ENCODE results near the gene FAT1.

Gene FAT1

GRCh38 chr4:186660403-186660802, 63.3 kb downstream of the FAT1 start:
- TF ChIP-seq ZNF175 (tag by site-specific recombination; IDR thresholded peaks at IDR 0.05): no peak
- no peak for TF ChIP-seq ZNF24 (tag by site-specific recombination; IDR thresholded peaks at IDR 0.05)
- TF ChIP-seq ZBTB48 (tag by site-specific recombination; IDR thresholded peaks at IDR 0.05): no peak
- TF ChIP-seq TRIM28 (IDR thresholded peaks at IDR 0.05; ENCODE audit: borderline replicate concordance, low read length): no peak
- no peak for TF ChIP-seq ZNF610 (tag by site-specific recombination; IDR thresholded peaks at IDR 0.05; ENCODE audit: borderline replicate concordance)
- no peak for TF ChIP-seq ZNF416 (tag by site-specific recombination; IDR thresholded peaks at IDR 0.05)
- TF ChIP-seq ZNF596 (tag by site-specific recombination; IDR thresholded peaks at IDR 0.05): no peak
- no peak for TF ChIP-seq BCL11A (tag by site-specific recombination; IDR thresholded peaks at IDR 0.05; ENCODE audit: low read depth)
- TF ChIP-seq EGR2 (tag by site-specific recombination; IDR thresholded peaks at IDR 0.05; ENCODE audit: low read depth): no peak
- TF ChIP-seq TCF7L2 (IDR thresholded peaks at IDR 0.05; ENCODE audit: borderline replicate concordance, low read depth, low read length): no peak
- TF ChIP-seq ZNF48 (tag by site-specific recombination; IDR thresholded peaks at IDR 0.05): no peak
- no peak for TF ChIP-seq ZBTB11 (tag by site-specific recombination; conservative IDR thresholded peaks at IDR 0.05; ENCODE audit: low read depth)
- TF ChIP-seq ZSCAN5A (tag by site-specific recombination; IDR thresholded peaks at IDR 0.05): no peak
- no peak for TF ChIP-seq YY1 (tag by site-specific recombination; IDR thresholded peaks at IDR 0.05)
- TF ChIP-seq ZEB2 (tag by site-specific recombination; IDR thresholded peaks at IDR 0.05): no peak
- no peak for TF ChIP-seq KLF16 (tag by site-specific recombination; IDR thresholded peaks at IDR 0.05)
- TF ChIP-seq KLF9 (tag by site-specific recombination; IDR thresholded peaks at IDR 0.05; ENCODE audit: low read depth): no peak
- no peak for TF ChIP-seq ZNF354C (tag by site-specific recombination; IDR thresholded peaks at IDR 0.05; ENCODE audit: borderline replicate concordance, low read depth)
- Histone ChIP-seq H3K36me3 (ENCODE audit: control insufficient read depth in 2 of 2, insufficient read depth in 1 of 2, low read length in 2 of 2) (peaks cover 0 to 57% of the 10 kb centered on the region in 2 experiments), H3K4me3 (ENCODE audit: low read depth, low read length) (no peak overlapping the region), H3K9me3 (ENCODE audit: control insufficient read depth, insufficient read depth, low read depth, low read length) (no peaks in the 10 kb centered on the region), H3K4me1 (ENCODE audit: control insufficient read depth, insufficient read depth, low read length) (0 out of 2 replicates have a peak, but pooled peaks cover 2% of the 10 kb centered on the region), H3K27ac (ENCODE audit: extremely low read depth, low read depth, low read length) (no peak overlapping the region)
- CTCF ChIA-PET: no interaction called here
- POLR2A ChIA-PET: no interaction called here

- ChIA-PET POLR2A (no interaction called here), CTCF (no interaction called here)
- Histone ChIP-seq H3K9me3 (ENCODE audit: control insufficient read depth, insufficient read depth, low read depth, low read length) (no peaks in the 10 kb centered on the region), H3K4me1 (ENCODE audit: control insufficient read depth, insufficient read depth, low read length) (0 out of 2 replicates have a peak, but pooled peaks cover 2% of the 10 kb centered on the region), H3K36me3 (ENCODE audit: control insufficient read depth in 2 of 2, insufficient read depth in 1 of 2, low read length in 2 of 2) (peaks cover 0 to 57% of the 10 kb centered on the region in 2 experiments), H3K4me3 (ENCODE audit: low read depth, low read length) (no peak overlapping the region), H3K27ac (ENCODE audit: extremely low read depth, low read depth, low read length) (no peak overlapping the region)
- TF ChIP-seq ZNF18 (tag by site-specific recombination; IDR thresholded peaks at IDR 0.05) (no peak), ZNF645 (tag by site-specific recombination; IDR thresholded peaks at IDR 0.05) (no peak), ZSCAN30 (tag by site-specific recombination; IDR thresholded peaks at IDR 0.05) (no peak), ZNF791 (tag by site-specific recombination; IDR thresholded peaks at IDR 0.05) (no peak), ZBTB8A (tag by site-specific recombination; IDR thresholded peaks at IDR 0.05) (no peak), PRDM1 (tag by site-specific recombination; IDR thresholded peaks at IDR 0.05) (no peak), ZNF701 (tag by site-specific recombination; IDR thresholded peaks at IDR 0.05) (no peak), ZNF76 (tag by site-specific recombination; IDR thresholded peaks at IDR 0.05; ENCODE audit: borderline replicate concordance, low read depth) (no peak), ZFP41 (tag by site-specific recombination; IDR thresholded peaks at IDR 0.05; ENCODE audit: borderline replicate concordance) (no peak), ZIC2 (tag by site-specific recombination; IDR thresholded peaks at IDR 0.05) (no peak), ZNF292 (tag by site-specific recombination; IDR thresholded peaks at IDR 0.05; ENCODE audit: borderline replicate concordance, low read depth) (no peak), ZNF654 (tag by site-specific recombination; IDR thresholded peaks at IDR 0.05; ENCODE audit: low read depth) (no peak)
Observed at GRCh38 chr4:186659935-186660334, 63.7 kb downstream of the FAT1 start.
